ENCODE measurements around the gene ACAD11.

- TF ChIP-seq POLR2AphosphoS5 (IDR thresholded peaks at IDR 0.05; ENCODE audit: low read depth, low read length) (no peak), TAF1 (IDR thresholded peaks at IDR 0.05; ENCODE audit: borderline replicate concordance, low read depth, low read length) (no peak), POLR2A (IDR thresholded peaks at IDR 0.05; ENCODE audit: low read depth, low read length) (no peak)
Observed at GRCh38 chr3:132641837-132642538, 17.6 kb downstream of the ACAD11 start.
